Thymus (tissue), 11 donors: ENCODE results near the gene NTM. TPM values are rescaled to one million over a fixed set of nuclear protein-coding genes. Genes with fewer than 3 reads are reported as not detected.
"Not testable (repeated sequence)": the region's sequence is repeated elsewhere in the genome, so short reads cannot be mapped to it uniquely, and the experiment has no call there.

ENCODE experiments used
- DNase-seq, 9 donors: peaks; one replicate each; pipeline ENCODE4 v3.0.0-alpha.2; 2013; ENCODE audit warnings: low spot score in 9 of 9, low read depth in 6 of 9, missing footprints in 1 of 9
- H3K27ac ChIP-seq, 2 donors: one replicate each; pipeline ENCODE4 v1.5.1; 2013; ENCODE audit warnings: control low read depth in 1 of 2, low read depth in 1 of 2, low read length in 1 of 2, mild to moderate bottlenecking in 1 of 2, moderate library complexity in 1 of 2
- H3K27me3 ChIP-seq, 2 donors: one replicate each; pipeline ENCODE4 v1.5.1; 2013; ENCODE audit warnings: low read length in 1 of 2; ENCODE audit not compliant: control insufficient read depth in 2 of 2, insufficient read depth in 1 of 2
- H3K36me3 ChIP-seq, 2 donors: one replicate each; pipeline ENCODE4 v1.5.1; 2013; ENCODE audit warnings: low read length in 1 of 2, mild to moderate bottlenecking in 1 of 2, moderate library complexity in 1 of 2; ENCODE audit not compliant: control insufficient read depth in 2 of 2, insufficient read depth in 2 of 2
- H3K4me1 ChIP-seq, 2 donors: one replicate each; pipeline ENCODE4 v1.5.1; 2013; ENCODE audit warnings: low read length in 2 of 2; ENCODE audit not compliant: control insufficient read depth in 2 of 2, insufficient read depth in 2 of 2
- H3K4me3 ChIP-seq, 2 donors: one replicate each; pipeline ENCODE4 v1.5.1; 2013; ENCODE audit warnings: low read length in 2 of 2, control low read depth in 1 of 2, mild to moderate bottlenecking in 1 of 2
- H3K9me3 ChIP-seq, 2 donors: one replicate each; pipeline ENCODE4 v1.5.1; 2013; ENCODE audit warnings: low read length in 1 of 2, mild to moderate bottlenecking in 1 of 2; ENCODE audit not compliant: control insufficient read depth in 2 of 2, insufficient read depth in 1 of 2
- WGBS: extraction: QIAGEN DNeasy Blood & Tissue Kit; methylation state at CpG from one replicate; pipeline ENCODE4 v1.1.7; 2013; 5-methylcytosine and 5-hydroxymethylcytosine counted together
- polyA plus RNA-seq: library from polyadenylated mRNA; stranded (reverse); fragments of 200-250 nt; gene quantifications from one replicate; pipeline ENCODE4 v1.2.3, GENCODE V29; 2013
- total RNA-seq: library from RNA; stranded (reverse); fragments of 120-200 nt; gene quantifications from one replicate; pipeline ENCODE4 v1.2.4, GENCODE V29; 2013
- donor health status: healthy.

The NTM gene
- total and polyA plus RNA-seq, 2 donors, result 0.18 to 0.47 TPM

DNA sequence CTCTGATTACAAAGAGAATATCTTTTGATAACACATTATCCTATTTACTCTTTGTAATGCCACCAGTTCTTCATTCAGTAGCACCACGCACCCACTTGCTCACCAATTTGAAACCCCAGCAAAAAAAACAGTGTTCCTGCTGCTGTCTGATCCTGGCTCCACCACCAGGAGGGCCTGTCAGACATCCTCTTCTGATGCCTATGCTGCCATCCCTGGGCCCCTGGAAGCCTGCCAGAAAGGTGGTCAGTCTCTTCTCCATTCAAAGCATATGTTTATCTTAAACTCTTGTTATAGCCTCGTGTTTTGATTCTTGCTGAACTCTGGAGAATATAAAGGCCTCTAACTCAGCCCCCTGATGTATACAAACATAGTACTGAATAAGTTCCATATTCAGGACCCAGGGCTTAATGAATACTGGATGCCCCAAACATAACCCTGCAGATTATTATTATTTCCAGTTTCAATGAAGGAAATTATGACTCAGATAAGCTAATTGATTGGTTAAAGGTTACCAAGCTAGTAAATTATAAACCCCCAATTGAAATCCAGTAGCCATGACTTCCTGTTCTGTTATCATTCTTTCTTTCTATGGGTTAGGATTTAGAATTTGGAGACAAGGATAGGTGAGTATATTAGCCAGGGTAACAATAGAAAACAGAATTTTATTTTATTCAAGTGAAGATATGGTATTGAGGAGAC, 116.7 kb downstream of the NTM start:
- no peak overlapping the region for H3K27ac ChIP-seq
- no peaks in the 10 kb centered on the region for H3K27me3 ChIP-seq
- H3K4me3 ChIP-seq, result no peak overlapping the region
- H3K36me3 ChIP-seq, result no peaks in the 10 kb centered on the region
- H3K9me3 ChIP-seq, result no peaks in the 10 kb centered on the region
- no peak for DNase-seq
- WGBS, result 76% methylated on average over 2 of the region's 2 CpGs
- no peaks in the 10 kb centered on the region for H3K4me1 ChIP-seq

- Histone ChIP-seq H3K27ac (no peak overlapping the region), H3K4me1 (no peaks in the 10 kb centered on the region), H3K9me3 (no peaks in the 10 kb centered on the region), H3K27me3 (no peaks in the 10 kb centered on the region), H3K36me3 (no peaks in the 10 kb centered on the region), H3K4me3 (no peak overlapping the region)
- WGBS, result 87% methylated on average over 4 of the region's 4 CpGs
- no peak for DNase-seq
Measured at GRCh38 chr11:131488238-131488637, 117.8 kb downstream of the NTM start.

GRCh38 chr11:131491503-131491902, 121.1 kb downstream of the NTM start:
- H3K9me3 ChIP-seq, result no peaks in the 10 kb centered on the region
- WGBS, result 81% methylated on average over 4 of the region's 4 CpGs
- H3K36me3 ChIP-seq, result no peaks in the 10 kb centered on the region
- H3K4me1 ChIP-seq, result no peaks in the 10 kb centered on the region
- H3K27ac ChIP-seq, result no peak overlapping the region
- no peak overlapping the region for H3K4me3 ChIP-seq
- no peaks in the 10 kb centered on the region for H3K27me3 ChIP-seq
- no peak for DNase-seq

- Histone ChIP-seq H3K27ac (no peak overlapping the region), H3K9me3 (no peaks in the 10 kb centered on the region), H3K4me1 (no peaks in the 10 kb centered on the region), H3K36me3 (no peaks in the 10 kb centered on the region), H3K4me3 (no peak overlapping the region), H3K27me3 (no peaks in the 10 kb centered on the region)
- whole genome bisulfite sequencing, result 76% methylated on average over 6 of the region's 6 CpGs
- no peak for DNase-seq
Measured at GRCh38 chr11:131495423-131495822, 125.0 kb downstream of the NTM start.

DNA sequence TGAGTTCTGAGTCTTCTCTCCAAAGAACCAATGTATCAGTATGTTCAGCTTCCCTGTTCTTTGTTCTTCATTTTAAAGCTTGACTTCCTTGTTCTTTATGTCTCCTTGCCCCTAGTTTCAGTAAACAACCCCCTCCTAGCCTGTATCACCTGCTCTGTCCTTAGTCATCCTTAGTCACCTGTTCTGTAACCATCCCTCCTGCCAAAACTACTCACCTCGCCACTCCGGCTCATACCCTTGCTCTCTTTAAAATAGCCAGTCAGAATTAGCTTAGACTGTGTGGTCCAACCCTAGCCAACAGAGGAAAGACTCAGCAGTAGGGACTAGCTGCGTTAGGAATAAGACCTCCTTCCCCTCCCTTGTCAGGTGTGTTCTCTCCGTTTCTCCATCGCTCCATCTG, 127.3 kb downstream of the NTM start:
- not testable (repeated sequence) for H3K27me3 ChIP-seq, H3K27ac ChIP-seq, H3K9me3 ChIP-seq, H3K36me3 ChIP-seq, H3K4me1 ChIP-seq, DNase-seq, H3K4me3 ChIP-seq
- 88% methylated on average over 5 of the region's 5 CpGs for WGBS

DNA sequence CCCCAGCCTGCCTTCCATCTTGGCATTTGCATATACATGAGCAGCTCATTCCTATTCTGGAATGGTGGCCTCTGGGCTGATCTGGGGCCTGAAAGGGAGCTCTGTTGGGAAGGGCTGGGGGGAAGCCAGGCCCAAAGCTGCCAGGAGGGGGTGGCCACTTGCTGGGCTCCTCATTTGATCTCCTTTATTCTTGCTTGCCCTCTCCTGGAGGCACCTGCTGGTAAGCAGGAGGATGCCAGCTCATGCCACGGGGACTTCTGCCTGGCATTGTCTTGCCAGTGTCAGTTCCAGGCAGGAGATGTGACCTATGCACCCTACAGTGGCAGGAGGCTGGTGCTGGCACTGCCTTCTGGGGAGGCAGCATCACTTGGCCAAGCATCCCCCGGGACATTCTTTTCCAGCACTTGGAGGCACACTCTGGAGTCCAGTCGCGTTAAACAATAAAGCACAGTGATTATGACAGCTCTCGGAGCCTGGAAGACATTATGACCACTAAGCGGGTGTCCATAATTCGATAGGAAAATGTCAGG, 128.3 kb downstream of the NTM start:
- Histone ChIP-seq H3K4me3 (no peak overlapping the region), H3K27ac (no peak overlapping the region), H3K9me3 (no peaks in the 10 kb centered on the region), H3K4me1 (no peaks in the 10 kb centered on the region), H3K36me3 (no peaks in the 10 kb centered on the region), H3K27me3 (no peaks in the 10 kb centered on the region)
- DNase-seq, result no peak
- 89% methylated on average over 7 of the region's 7 CpGs for WGBS

DNA sequence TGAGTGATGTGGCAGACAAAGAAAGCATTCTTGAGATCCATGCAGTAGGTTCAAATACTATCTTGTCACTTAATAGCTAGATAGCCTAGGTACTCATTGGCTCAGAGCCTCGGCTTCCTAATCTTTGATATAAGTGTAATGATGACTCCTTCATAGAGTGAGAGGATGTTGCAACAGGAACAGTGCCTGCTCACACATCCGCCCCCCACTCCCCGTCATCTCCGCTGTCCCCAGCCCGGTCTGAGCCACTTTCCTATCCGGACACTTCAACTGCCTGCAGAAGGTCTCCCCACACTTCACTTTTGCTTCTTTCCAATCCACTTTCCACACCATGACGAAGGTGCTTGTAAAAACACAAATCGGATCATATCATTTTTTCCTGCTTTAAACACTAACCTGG, 128.8 kb downstream of the NTM start:
- no peak for DNase-seq
- Histone ChIP-seq H3K27ac (peak overlapping the region in 1 of 2 donors; percentile 37), H3K9me3 (no peaks in the 10 kb centered on the region), H3K27me3 (no peaks in the 10 kb centered on the region), H3K4me1 (no peaks in the 10 kb centered on the region), H3K4me3 (no peak overlapping the region), H3K36me3 (no peaks in the 10 kb centered on the region)
- WGBS, result 87% methylated on average over 8 of the region's 8 CpGs

- WGBS, result 37% methylated on average over 1 of the region's 1 CpG
- no peak overlapping the region for H3K4me3 ChIP-seq
- no peaks in the 10 kb centered on the region for H3K9me3 ChIP-seq
- no peaks in the 10 kb centered on the region for H3K27me3 ChIP-seq
- no peaks in the 10 kb centered on the region for H3K4me1 ChIP-seq
- H3K36me3 ChIP-seq, result no peaks in the 10 kb centered on the region
- no peak for DNase-seq
- H3K27ac ChIP-seq, result no peak overlapping the region
Measured at GRCh38 chr11:131503017-131503416, 132.6 kb downstream of the NTM start.

GRCh38 chr11:131504199-131504949, 134.0 kb downstream of the NTM start:
- H3K4me1 ChIP-seq, result no peaks in the 10 kb centered on the region
- DNase-seq, result no peak

More at GRCh38 chr11:131504199-131504949, 134.0 kb downstream of the NTM start:
- Histone ChIP-seq H3K36me3 (no peaks in the 10 kb centered on the region), H3K9me3 (no peaks in the 10 kb centered on the region), H3K4me3 (no peak overlapping the region), H3K27me3 (no peaks in the 10 kb centered on the region), H3K27ac (no peak overlapping the region)
- WGBS, result 45% methylated on average over 15 of the region's 15 CpGs
